ENCODE results near the gene ESYT3.

GRCh38 chr3:138434276-138434874 is at the start of gene ESYT3:
- TF ChIP-seq CTCF (conservative IDR thresholded peaks at IDR 0.05 in 1 of 2, IDR thresholded peaks at IDR 0.05 in 1 of 2; ENCODE audit: extremely low read depth in 1 of 2, insufficient read depth in 1 of 2, low read depth in 1 of 2, low read length in 2 of 2) (no peak), EZH2 (IDR thresholded peaks at IDR 0.05; ENCODE audit: borderline replicate concordance, low read length) (no peak)
